OCI-LY1 (cell line): Measurements from ENCODE around the gene ICA1.
A peak's percentile ranks its signal among the peaks of the same experiment; 100 is the strongest.

Source experiments
- H2AFZ ChIP-seq: fragments of 200-600 bp; sonication (generic), shearing (Covaris generic); 2 replicates; pipeline ENCODE4 v1.6.0; 2014; ENCODE audit warnings: antibody characterized with exemption, mild to moderate bottlenecking, low read length
- H3F3A ChIP-seq: fragments of 200-600 bp; sonication (generic), shearing (Covaris generic); 2 replicates; pipeline ENCODE4 v1.6.0; 2014; ENCODE audit warnings: mild to moderate bottlenecking, antibody characterized with exemption, low read length, moderate library complexity; ENCODE audit not compliant: insufficient read depth
- H3K27ac ChIP-seq: fragments of 200-600 bp; sonication (generic); 2 replicates; pipeline ENCODE4 v1.5.1; 2014; ENCODE audit warnings: low read length, mixed run types, mild to moderate bottlenecking, low read depth; ENCODE audit not compliant: poor library complexity, severe bottlenecking
- H3K27me3 ChIP-seq: fragments of 200-600 bp; sonication (generic); 2 replicates; pipeline ENCODE4 v1.6.0; 2014; ENCODE audit warnings: antibody characterized with exemption, mild to moderate bottlenecking, low read length, moderate library complexity; ENCODE audit not compliant: insufficient read depth
- H3K36me3 ChIP-seq: fragments of 200-600 bp; sonication (generic); 2 replicates; pipeline ENCODE4 v1.6.1; 2014; ENCODE audit warnings: mild to moderate bottlenecking, antibody characterized with exemption, low read length, moderate library complexity, mixed read lengths; ENCODE audit not compliant: insufficient read depth
- H3K4me1 ChIP-seq: fragments of 200-600 bp; sonication (generic); 2 replicates; pipeline ENCODE4 v1.5.1; 2014; ENCODE audit warnings: mild to moderate bottlenecking, low read length, moderate library complexity; ENCODE audit not compliant: insufficient read depth, severe bottlenecking
- H3K4me2 ChIP-seq: fragments of 200-600 bp; sonication (generic), shearing (Covaris generic); 2 replicates; pipeline ENCODE4 v1.6.1; 2014; ENCODE audit warnings: low read length
- H3K4me3 ChIP-seq: fragments of 200-600 bp; sonication (generic); 2 replicates; pipeline ENCODE4 v1.5.1; 2014; ENCODE audit warnings: low read length, low read depth, mild to moderate bottlenecking, mixed read lengths; ENCODE audit not compliant: poor library complexity, severe bottlenecking
- H3K79me2 ChIP-seq: fragments of 200-600 bp; shearing (Covaris generic); 2 replicates; pipeline ENCODE4 v1.6.1; 2016; ENCODE audit warnings: mixed run types, low read length, mixed read lengths; ENCODE audit not compliant: insufficient read depth
- H3K9ac ChIP-seq: fragments of 200-600 bp; sonication (generic), shearing (Covaris generic); 2 replicates; pipeline ENCODE4 v1.6.1; 2014; ENCODE audit warnings: mild to moderate bottlenecking, low read length, mixed read lengths
- H3K9me2 ChIP-seq: fragments of 200-600 bp; sonication (generic), shearing (Covaris generic); 2 replicates; pipeline ENCODE4 v1.6.1; 2014; ENCODE audit warnings: low read depth, mild to moderate bottlenecking, low read length, mixed read lengths
- H3K9me3 ChIP-seq: fragments of 200-600 bp; shearing (Covaris generic); 2 replicates; pipeline ENCODE4 v1.6.1; 2014; ENCODE audit warnings: low read length, mixed read lengths
- H4K20me1 ChIP-seq: fragments of 200-600 bp; sonication (generic), shearing (Covaris generic); 2 replicates; pipeline ENCODE4 v1.6.0; 2016; ENCODE audit warnings: mild to moderate bottlenecking, low read length; ENCODE audit not compliant: insufficient read depth
- EZH2 ChIP-seq: fragments of 200-600 bp; sonication (generic), shearing (Covaris generic); IDR thresholded peaks from 2 replicates; pipeline ENCODE4 v1.8.0; 2017; ENCODE audit warnings: borderline replicate concordance, mixed run types, mild to moderate bottlenecking, antibody characterized with exemption, low read length, moderate library complexity, mixed read lengths
- TF ChIP-seq, protein P1 (sequence below): fragments of 200-600 bp; sonication (generic), shearing (Covaris generic); IDR thresholded peaks from 2 replicates; pipeline ENCODE4 v1.5.1; 2017; ENCODE audit warnings: mild to moderate bottlenecking, antibody characterized with exemption, low read length, moderate library complexity, mixed read lengths

The ICA1 gene

DNA sequence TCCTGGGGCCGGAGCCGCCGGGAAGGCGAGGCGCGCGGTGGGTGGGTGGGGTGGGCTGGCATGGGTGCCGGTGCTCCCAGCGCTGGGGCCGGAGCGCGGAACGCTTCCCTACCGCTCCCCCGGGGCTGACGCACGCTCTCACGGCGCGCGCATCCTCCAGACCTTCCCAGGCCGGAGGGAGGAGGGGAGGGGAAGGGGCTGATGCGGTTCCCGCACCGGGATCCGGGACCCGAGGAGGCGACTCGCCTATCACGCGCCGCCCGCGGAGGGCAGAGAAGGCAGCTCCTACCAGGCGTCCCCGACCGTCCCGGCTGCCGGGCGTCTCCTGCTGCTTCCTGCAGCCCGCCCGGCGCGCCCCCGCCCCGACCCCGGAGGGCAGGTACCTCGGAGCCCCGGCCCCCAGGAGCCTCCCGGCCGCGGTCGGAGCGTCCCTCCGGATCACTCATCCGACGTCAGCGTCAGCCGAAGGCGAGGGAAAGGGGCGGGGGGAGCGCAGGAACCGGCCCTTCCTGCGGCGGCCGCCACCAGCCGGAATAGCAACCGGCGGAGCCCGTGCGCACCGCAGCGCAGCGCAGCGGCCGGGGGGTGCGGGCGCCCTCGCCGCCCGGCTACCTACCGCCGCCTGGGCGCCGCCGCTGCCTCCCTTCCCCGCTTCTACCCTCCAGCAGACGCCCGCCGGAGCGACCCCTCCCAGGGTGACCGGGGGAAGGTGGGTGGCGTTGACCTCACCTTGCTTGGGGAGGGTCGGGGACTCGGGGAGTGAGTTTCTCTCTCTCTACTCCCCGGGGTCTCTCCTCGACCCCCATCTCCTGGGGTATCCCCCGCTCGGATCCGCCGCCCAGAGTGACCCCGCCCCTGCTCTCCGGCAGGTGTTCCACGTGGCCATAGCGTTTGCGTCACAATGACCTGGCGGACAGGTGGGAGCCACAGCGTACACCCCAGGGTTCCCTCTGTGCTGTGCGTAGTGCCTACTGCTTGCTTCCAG lies at the start of gene ICA1:
Gene ICA1 (minus strand): TSS at position 457 of the 985 bp plus-strand sequence. CDS start 26,241 bp downstream, outside the sequence.
- Histone ChIP-seq H3K9me3 (no peaks in the 10 kb centered on the region), H3K79me2 (no peaks in the 10 kb centered on the region), H2AFZ (no peak within 1 kb of the TSS), H3F3A (no peaks in the 10 kb centered on the region), H3K27me3 (peaks cover 4% of the 10 kb centered on the region; the same call in 1 of the 2 replicates), H3K9me2 (no peaks in the 10 kb centered on the region), H3K9ac (no peak within 1 kb of the TSS), H4K20me1 (no peaks in the 10 kb centered on the region), H3K4me1 (peaks cover 3% of the 10 kb centered on the region), H3K36me3 (no peaks in the 10 kb centered on the region), H3K27ac (no peak within 1 kb of the TSS), H3K4me2 (peak within 1 kb of the TSS; percentile 42; the same call in 1 of the 2 replicates), H3K4me3 (peak within 1 kb of the TSS; percentile 50)
- TF ChIP-seq EZH2, result no peak
- TF ChIP-seq, protein P1, sequence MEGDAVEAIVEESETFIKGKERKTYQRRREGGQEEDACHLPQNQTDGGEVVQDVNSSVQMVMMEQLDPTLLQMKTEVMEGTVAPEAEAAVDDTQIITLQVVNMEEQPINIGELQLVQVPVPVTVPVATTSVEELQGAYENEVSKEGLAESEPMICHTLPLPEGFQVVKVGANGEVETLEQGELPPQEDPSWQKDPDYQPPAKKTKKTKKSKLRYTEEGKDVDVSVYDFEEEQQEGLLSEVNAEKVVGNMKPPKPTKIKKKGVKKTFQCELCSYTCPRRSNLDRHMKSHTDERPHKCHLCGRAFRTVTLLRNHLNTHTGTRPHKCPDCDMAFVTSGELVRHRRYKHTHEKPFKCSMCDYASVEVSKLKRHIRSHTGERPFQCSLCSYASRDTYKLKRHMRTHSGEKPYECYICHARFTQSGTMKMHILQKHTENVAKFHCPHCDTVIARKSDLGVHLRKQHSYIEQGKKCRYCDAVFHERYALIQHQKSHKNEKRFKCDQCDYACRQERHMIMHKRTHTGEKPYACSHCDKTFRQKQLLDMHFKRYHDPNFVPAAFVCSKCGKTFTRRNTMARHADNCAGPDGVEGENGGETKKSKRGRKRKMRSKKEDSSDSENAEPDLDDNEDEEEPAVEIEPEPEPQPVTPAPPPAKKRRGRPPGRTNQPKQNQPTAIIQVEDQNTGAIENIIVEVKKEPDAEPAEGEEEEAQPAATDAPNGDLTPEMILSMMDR, result no peak

DNA sequence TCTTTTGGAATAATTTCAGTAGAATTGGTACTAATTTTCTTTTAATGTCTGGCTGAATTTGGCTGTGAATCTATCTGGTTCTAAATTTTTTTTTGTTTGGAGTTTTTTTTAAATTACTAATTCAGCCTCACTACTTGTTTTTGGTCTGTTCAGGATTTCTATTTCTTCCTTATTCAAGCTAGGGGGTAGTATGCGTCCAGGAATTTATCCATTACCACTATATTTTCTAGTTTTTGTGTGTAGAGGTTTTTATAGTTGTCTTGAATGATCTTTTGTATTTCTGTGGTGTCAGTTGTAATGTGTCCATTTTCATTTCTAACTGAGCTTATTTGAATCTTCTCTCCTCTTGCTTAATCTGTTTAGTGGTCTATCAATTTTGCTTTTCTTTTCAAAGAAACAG lies 48.9 kb upstream of the ICA1 start:
- no peaks in the 10 kb centered on the region for H3K27me3 ChIP-seq
- no peaks in the 10 kb centered on the region for H4K20me1 ChIP-seq
- H2AFZ ChIP-seq, result no peak overlapping the region
- H3K4me2 ChIP-seq, result no peak overlapping the region
- peaks cover 3% of the 10 kb centered on the region; the same call in 1 of the 2 replicates for H3K9me3 ChIP-seq
- no peaks in the 10 kb centered on the region for H3K4me1 ChIP-seq
- H3K9me2 ChIP-seq, result no peaks in the 10 kb centered on the region
- TF ChIP-seq EZH2, result no peak
- TF ChIP-seq, protein P1, result no peak
- no peaks in the 10 kb centered on the region for H3F3A ChIP-seq
- no peak overlapping the region for H3K4me3 ChIP-seq
- no peaks in the 10 kb centered on the region for H3K79me2 ChIP-seq
- H3K36me3 ChIP-seq, result no peaks in the 10 kb centered on the region
- no peak overlapping the region for H3K27ac ChIP-seq
- no peak overlapping the region for H3K9ac ChIP-seq

- no peak overlapping the region for H3K4me2 ChIP-seq
- H3K4me1 ChIP-seq, result no peaks in the 10 kb centered on the region
- H3K36me3 ChIP-seq, result no peaks in the 10 kb centered on the region
- H3K79me2 ChIP-seq, result no peaks in the 10 kb centered on the region
- no peaks in the 10 kb centered on the region for H3F3A ChIP-seq
- no peaks in the 10 kb centered on the region for H3K9me2 ChIP-seq
- H2AFZ ChIP-seq, result no peak overlapping the region
- no peaks in the 10 kb centered on the region for H3K9me3 ChIP-seq
- H3K27me3 ChIP-seq, result no peaks in the 10 kb centered on the region; the same call in 1 of the 2 replicates
- H3K9ac ChIP-seq, result no peak overlapping the region
- no peaks in the 10 kb centered on the region for H4K20me1 ChIP-seq
- TF ChIP-seq EZH2, result no peak
- TF ChIP-seq, protein P1, result no peak
- H3K27ac ChIP-seq, result no peak overlapping the region
- H3K4me3 ChIP-seq, result no peak overlapping the region
Measured at GRCh38 chr7:8305625-8306388, 43.8 kb upstream of the ICA1 start.
